C4-2B (cell line): ENCODE results near the gene LRPAP1.

Experiments
- CTCF ChIP-seq: fragments of 450-650 bp; conservative IDR thresholded peaks from 2 replicates; pipeline ENCODE4 v1.5.1; 2017; ENCODE audit warnings: mild to moderate bottlenecking
- ZFX ChIP-seq: fragments of 450-650 bp; IDR thresholded peaks from 2 replicates; pipeline ENCODE4 v1.6.1; 2017

DNA sequence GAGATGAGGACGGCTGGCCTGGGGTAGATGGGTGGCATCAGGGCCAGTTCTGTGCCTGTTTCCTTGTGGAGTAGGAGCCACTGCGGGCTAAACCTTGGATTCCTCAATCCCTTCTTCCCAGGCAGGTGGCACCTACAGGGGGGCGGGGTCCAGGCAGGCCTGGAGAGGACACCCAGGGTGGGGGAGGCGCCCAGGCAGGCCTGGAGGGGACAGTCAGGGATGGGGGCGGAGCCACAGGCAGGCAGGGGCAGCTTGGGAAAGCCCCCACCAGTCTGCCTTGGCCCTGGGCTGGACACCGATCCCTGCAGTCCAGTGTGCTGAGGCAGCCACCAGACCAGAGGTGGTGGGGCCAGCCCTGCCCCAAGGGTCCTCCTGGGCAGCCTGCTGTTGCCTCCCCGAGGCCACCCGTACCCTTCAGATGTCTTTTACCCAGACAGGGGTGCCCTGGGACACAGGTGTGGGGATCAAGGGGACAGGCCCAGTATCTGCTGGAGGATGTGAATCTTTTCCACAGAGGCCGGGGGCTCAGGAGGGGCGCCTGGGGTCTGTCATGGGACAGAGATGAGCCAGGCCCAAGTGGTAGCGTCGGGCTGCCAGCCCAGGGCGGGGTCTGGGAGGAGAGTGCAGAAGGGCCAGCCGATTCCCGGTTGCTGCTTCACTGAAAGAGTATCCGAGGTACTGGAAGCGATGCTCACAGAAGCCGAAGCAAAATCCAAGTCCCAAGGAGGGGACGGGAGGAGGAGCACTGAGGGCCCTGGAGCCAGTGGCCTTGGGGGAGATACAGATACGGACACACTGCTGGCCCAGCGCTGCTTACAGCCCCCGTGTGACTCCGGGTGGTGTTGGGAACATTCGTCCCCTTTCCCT, 34.5 kb downstream of the LRPAP1 start:
- TF ChIP-seq CTCF (no peak), ZFX (no peak)
